ENCODE results near the gene SERPINB2.

The SERPINB2 gene

GRCh38 chr18:63881851-63882250 lies 5.7 kb upstream of the SERPINB2 start:
- no peak overlapping the region for H3K27ac ChIP-seq (ENCODE audit: low read depth, low read length, poor library complexity, severe bottlenecking)
- H3K4me3 ChIP-seq (ENCODE audit: low read depth, low read length, poor library complexity, severe bottlenecking) = no peak overlapping the region
- H3K4me2 ChIP-seq (ENCODE audit: low read length) = no peak overlapping the region
- no peak overlapping the region for H3K9ac ChIP-seq (ENCODE audit: low read length)
- H3K9me2 ChIP-seq (ENCODE audit: low read depth, low read length) = no peaks in the 10 kb centered on the region
- H3K9me3 ChIP-seq (ENCODE audit: low read length) = no peaks in the 10 kb centered on the region
- no peaks in the 10 kb centered on the region for H3K36me3 ChIP-seq (ENCODE audit: insufficient read depth, low read length)
- H3K79me2 ChIP-seq (ENCODE audit: insufficient read depth, low read length) = no peaks in the 10 kb centered on the region
- no peaks in the 10 kb centered on the region for H3K27me3 ChIP-seq (ENCODE audit: insufficient read depth, low read length)
- no peak overlapping the region for H2AFZ ChIP-seq (ENCODE audit: low read length)
- H3F3A ChIP-seq (ENCODE audit: insufficient read depth, low read length) = no peaks in the 10 kb centered on the region
- TF ChIP-seq EZH2 (IDR thresholded peaks at IDR 0.05; ENCODE audit: borderline replicate concordance, low read length) (no peak), CTCF (IDR thresholded peaks at IDR 0.05; ENCODE audit: low read length) (no peak)
- H4K20me1 ChIP-seq (ENCODE audit: insufficient read depth, low read length) = no peaks in the 10 kb centered on the region
- no peaks in the 10 kb centered on the region for H3K4me1 ChIP-seq (ENCODE audit: insufficient read depth, low read length, severe bottlenecking)

- no peaks in the 10 kb centered on the region for H3K9me2 ChIP-seq (ENCODE audit: low read depth, low read length)
- H3K4me3 ChIP-seq (ENCODE audit: low read depth, low read length, poor library complexity, severe bottlenecking) = no peak overlapping the region
- H3K9ac ChIP-seq (ENCODE audit: low read length) = no peak overlapping the region
- no peaks in the 10 kb centered on the region for H3F3A ChIP-seq (ENCODE audit: insufficient read depth, low read length)
- TF ChIP-seq EZH2 (IDR thresholded peaks at IDR 0.05; ENCODE audit: borderline replicate concordance, low read length) = no peak
- TF ChIP-seq CTCF (IDR thresholded peaks at IDR 0.05; ENCODE audit: low read length) = no peak
- no peaks in the 10 kb centered on the region for H4K20me1 ChIP-seq (ENCODE audit: insufficient read depth, low read length)
- H3K4me2 ChIP-seq (ENCODE audit: low read length) = no peak overlapping the region
- H2AFZ ChIP-seq (ENCODE audit: low read length) = no peak overlapping the region
- H3K4me1 ChIP-seq (ENCODE audit: insufficient read depth, low read length, severe bottlenecking) = no peaks in the 10 kb centered on the region
- no peak overlapping the region for H3K27ac ChIP-seq (ENCODE audit: low read depth, low read length, poor library complexity, severe bottlenecking)
- no peaks in the 10 kb centered on the region for H3K79me2 ChIP-seq (ENCODE audit: insufficient read depth, low read length)
- no peaks in the 10 kb centered on the region for H3K27me3 ChIP-seq (ENCODE audit: insufficient read depth, low read length)
- H3K36me3 ChIP-seq (ENCODE audit: insufficient read depth, low read length) = no peaks in the 10 kb centered on the region
- no peaks in the 10 kb centered on the region for H3K9me3 ChIP-seq (ENCODE audit: low read length)
These were observed 5.0 kb upstream of the SERPINB2 start for GRCh38 chr18:63882333-63883141.

- H4K20me1 ChIP-seq (ENCODE audit: insufficient read depth, low read length) = no peaks in the 10 kb centered on the region
- TF ChIP-seq CTCF (IDR thresholded peaks at IDR 0.05; ENCODE audit: low read length) = no peak
- no peak for TF ChIP-seq EZH2 (IDR thresholded peaks at IDR 0.05; ENCODE audit: borderline replicate concordance, low read length)
- H2AFZ ChIP-seq (ENCODE audit: low read length) = no peak overlapping the region
These were observed 3.9 kb upstream of the SERPINB2 start for GRCh38 chr18:63883617-63884016.

More at GRCh38 chr18:63883617-63884016, 3.9 kb upstream of the SERPINB2 start:
- Histone ChIP-seq H3K9ac (ENCODE audit: low read length) (no peak overlapping the region), H3F3A (ENCODE audit: insufficient read depth, low read length) (no peaks in the 10 kb centered on the region), H3K4me3 (ENCODE audit: low read depth, low read length, poor library complexity, severe bottlenecking) (no peak overlapping the region), H3K9me3 (ENCODE audit: low read length) (no peaks in the 10 kb centered on the region), H3K4me1 (ENCODE audit: insufficient read depth, low read length, severe bottlenecking) (no peaks in the 10 kb centered on the region), H3K4me2 (ENCODE audit: low read length) (no peak overlapping the region), H3K27ac (ENCODE audit: low read depth, low read length, poor library complexity, severe bottlenecking) (no peak overlapping the region), H3K9me2 (ENCODE audit: low read depth, low read length) (no peaks in the 10 kb centered on the region), H3K36me3 (ENCODE audit: insufficient read depth, low read length) (no peaks in the 10 kb centered on the region), H3K27me3 (ENCODE audit: insufficient read depth, low read length) (no peaks in the 10 kb centered on the region), H3K79me2 (ENCODE audit: insufficient read depth, low read length) (no peaks in the 10 kb centered on the region)
